Effector memory CD4-positive, alpha-beta T cell (primary cell): ENCODE measurements around the gene GBP4.

Experiments used
- DNase-seq, 3 donors: peaks; one replicate each; pipeline ENCODE4 v3.0.0-alpha.2; 2020
- H3K27ac ChIP-seq: 2 replicates; pipeline ENCODE4 v1.7.0; 2013; ENCODE audit warnings: mild to moderate bottlenecking, low read length, moderate library complexity; ENCODE audit not compliant: insufficient read depth, poor library complexity, severe bottlenecking
- H3K27me3 ChIP-seq: replicated peaks from 2 replicates; pipeline ENCODE4 v1.7.0; 2013; ENCODE audit warnings: mild to moderate bottlenecking, low read length; ENCODE audit not compliant: insufficient read depth, control insufficient read depth, poor library complexity, severe bottlenecking
- H3K36me3 ChIP-seq: 2 replicates; pipeline ENCODE4 v1.7.0; 2013; ENCODE audit warnings: mild to moderate bottlenecking, low read length, moderate library complexity; ENCODE audit not compliant: control insufficient read depth, insufficient read depth
- H3K4me1 ChIP-seq: 2 replicates; pipeline ENCODE4 v1.7.0; 2013; ENCODE audit warnings: low read length, mild to moderate bottlenecking; ENCODE audit not compliant: control insufficient read depth, insufficient read depth, poor library complexity, severe bottlenecking
- H3K4me3 ChIP-seq: 2 replicates; pipeline ENCODE4 v1.7.0; 2013; ENCODE audit warnings: low read length, low read depth, mild to moderate bottlenecking; ENCODE audit not compliant: insufficient read depth, poor library complexity, severe bottlenecking
- H3K9me3 ChIP-seq: 2 replicates; pipeline ENCODE4 v1.7.0; 2013; ENCODE audit warnings: mild to moderate bottlenecking, low read length, moderate library complexity; ENCODE audit not compliant: control insufficient read depth

The GBP4 gene

GRCh38 chr1:89172468-89173143 is 26.1 kb downstream of the GBP4 start:
- H3K4me3 ChIP-seq = no peak overlapping the region
- H3K27ac ChIP-seq = no peak overlapping the region
- H3K27me3 ChIP-seq = no peaks in the 10 kb centered on the region
- DNase-seq = no peak
- H3K4me1 ChIP-seq = no peaks in the 10 kb centered on the region
- no peaks in the 10 kb centered on the region for H3K9me3 ChIP-seq
- H3K36me3 ChIP-seq = no peaks in the 10 kb centered on the region

- Histone ChIP-seq H3K27ac (no peak overlapping the region), H3K36me3 (no peaks in the 10 kb centered on the region), H3K27me3 (no peaks in the 10 kb centered on the region), H3K4me3 (no peak overlapping the region), H3K9me3 (no peaks in the 10 kb centered on the region), H3K4me1 (no peaks in the 10 kb centered on the region)
- no peak for DNase-seq
These were observed 27.7 kb downstream of the GBP4 start for GRCh38 chr1:89171067-89171438.

- no peaks in the 10 kb centered on the region for H3K27me3 ChIP-seq
- no peak for DNase-seq
- no peaks in the 10 kb centered on the region for H3K4me1 ChIP-seq
- H3K4me3 ChIP-seq = no peak overlapping the region
- no peaks in the 10 kb centered on the region for H3K9me3 ChIP-seq
- H3K27ac ChIP-seq = no peak overlapping the region
- H3K36me3 ChIP-seq = no peaks in the 10 kb centered on the region
These were observed 28.3 kb downstream of the GBP4 start for GRCh38 chr1:89170170-89171066.

- no peaks in the 10 kb centered on the region for H3K27me3 ChIP-seq
- no peaks in the 10 kb centered on the region for H3K4me1 ChIP-seq
- no peak overlapping the region for H3K27ac ChIP-seq
- H3K36me3 ChIP-seq = no peaks in the 10 kb centered on the region
- H3K4me3 ChIP-seq = no peak overlapping the region
- no peak for DNase-seq
- no peaks in the 10 kb centered on the region for H3K9me3 ChIP-seq
These were observed 29.6 kb downstream of the GBP4 start for GRCh38 chr1:89169166-89169565.

GRCh38 chr1:89167590-89168230 is 31.0 kb downstream of the GBP4 start:
- Histone ChIP-seq H3K27ac (no peak overlapping the region), H3K9me3 (no peaks in the 10 kb centered on the region), H3K4me1 (no peaks in the 10 kb centered on the region), H3K36me3 (no peaks in the 10 kb centered on the region), H3K27me3 (no peaks in the 10 kb centered on the region), H3K4me3 (no peak overlapping the region)
- DNase-seq = no peak

GRCh38 chr1:89166705-89167104 is 32.0 kb downstream of the GBP4 start:
- H3K27ac ChIP-seq = no peak overlapping the region
- DNase-seq = no peak
- no peaks in the 10 kb centered on the region for H3K4me1 ChIP-seq
- no peak overlapping the region for H3K4me3 ChIP-seq
- H3K36me3 ChIP-seq = no peaks in the 10 kb centered on the region
- H3K9me3 ChIP-seq = no peaks in the 10 kb centered on the region
- H3K27me3 ChIP-seq = no peaks in the 10 kb centered on the region

- H3K27me3 ChIP-seq = no peaks in the 10 kb centered on the region
- no peak overlapping the region for H3K27ac ChIP-seq
- H3K4me3 ChIP-seq = no peak overlapping the region
- H3K9me3 ChIP-seq = no peaks in the 10 kb centered on the region
- no peaks in the 10 kb centered on the region for H3K4me1 ChIP-seq
- no peak for DNase-seq
- no peaks in the 10 kb centered on the region for H3K36me3 ChIP-seq
These were observed 32.9 kb downstream of the GBP4 start for GRCh38 chr1:89165811-89166210.

GRCh38 chr1:89151047-89151446 is 47.7 kb downstream of the GBP4 start:
- H3K36me3 ChIP-seq = no peaks in the 10 kb centered on the region
- H3K27ac ChIP-seq = no peak overlapping the region
- no peak for DNase-seq
- no peak overlapping the region for H3K4me3 ChIP-seq
- no peaks in the 10 kb centered on the region for H3K27me3 ChIP-seq
- no peaks in the 10 kb centered on the region for H3K4me1 ChIP-seq
- no peaks in the 10 kb centered on the region for H3K9me3 ChIP-seq

- no peak for DNase-seq
- Histone ChIP-seq H3K9me3 (no peaks in the 10 kb centered on the region), H3K36me3 (no peaks in the 10 kb centered on the region), H3K27me3 (no peaks in the 10 kb centered on the region), H3K4me3 (no peak overlapping the region), H3K4me1 (no peaks in the 10 kb centered on the region), H3K27ac (no peak overlapping the region)
These were observed 48.8 kb downstream of the GBP4 start for GRCh38 chr1:89149976-89150375.

- no peak overlapping the region for H3K27ac ChIP-seq
- no peaks in the 10 kb centered on the region for H3K27me3 ChIP-seq
- H3K9me3 ChIP-seq = no peaks in the 10 kb centered on the region
- H3K36me3 ChIP-seq = no peaks in the 10 kb centered on the region
- H3K4me3 ChIP-seq = no peak overlapping the region
- no peak for DNase-seq
- no peaks in the 10 kb centered on the region for H3K4me1 ChIP-seq
These were observed 49.5 kb downstream of the GBP4 start for GRCh38 chr1:89149229-89149628.
